ENCODE results near the gene KCNMA1. TPM values are rescaled to one million over a fixed set of nuclear protein-coding genes. Genes with fewer than 3 reads are reported as not detected.

KCNMA1 gene
- total RNA-seq, 1 experiment from 2014 or later = 31.3 TPM

- peaks cover 6% of the 10 kb centered on the region; the same call in 1 of the 2 replicates for H3K27me3 ChIP-seq (ENCODE audit: low read length)
- DNase-seq = no peak
- H3K4me3 ChIP-seq (ENCODE audit: low read length) = no peak overlapping the region
- H3K79me2 ChIP-seq (ENCODE audit: low read length) = no peaks in the 10 kb centered on the region
- H3K4me2 ChIP-seq (ENCODE audit: low read depth, low read length, poor library complexity, severe bottlenecking) = no peak overlapping the region
- peaks cover 21% of the 10 kb centered on the region for H4K20me1 ChIP-seq (ENCODE audit: insufficient read depth, low read depth, low read length)
- H3K4me1 ChIP-seq (ENCODE audit: low read length) = peaks cover 21% of the 10 kb centered on the region
- H3K36me3 ChIP-seq (ENCODE audit: insufficient read depth, low read length) = no peaks in the 10 kb centered on the region
- no peaks in the 10 kb centered on the region for H3K9me3 ChIP-seq (ENCODE audit: low read length)
- H3K9ac ChIP-seq (ENCODE audit: low read length) = no peak overlapping the region
- H2AFZ ChIP-seq (ENCODE audit: low read length) = no peak overlapping the region
- H3K9me2 ChIP-seq (replicated peaks; ENCODE audit: insufficient read depth, low read length) = no peaks in the 10 kb centered on the region
- H3K27ac ChIP-seq (ENCODE audit: low read length) = no peak overlapping the region
Observed at GRCh38 chr10:77634939-77635338, 2.7 kb downstream of the KCNMA1 start.

DNA sequence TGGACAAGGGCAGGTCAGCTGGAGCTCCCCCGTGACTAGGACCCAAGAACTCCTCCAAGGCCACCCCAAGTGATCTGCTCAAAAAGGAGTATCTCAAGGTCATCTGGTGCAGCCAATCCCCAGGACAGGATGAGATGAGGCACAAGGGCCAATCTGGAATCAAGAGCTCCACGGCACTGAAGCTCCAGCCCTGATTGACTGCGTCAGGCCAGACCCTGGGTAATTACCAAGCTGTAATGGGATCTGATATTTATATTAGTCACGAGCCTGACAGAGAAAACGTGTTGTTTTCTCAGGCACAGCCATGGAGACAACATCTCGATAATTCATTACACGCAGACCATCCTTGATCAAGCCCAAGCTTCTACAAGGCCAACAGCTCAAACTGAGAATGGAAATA lies 4.2 kb downstream of the KCNMA1 start:
- Histone ChIP-seq H3K9ac (ENCODE audit: low read length) (no peak overlapping the region), H3K9me3 (ENCODE audit: low read length) (no peaks in the 10 kb centered on the region), H3K4me2 (ENCODE audit: low read depth, low read length, poor library complexity, severe bottlenecking) (no peak overlapping the region), H3K36me3 (ENCODE audit: insufficient read depth, low read length) (no peaks in the 10 kb centered on the region), H4K20me1 (ENCODE audit: insufficient read depth, low read depth, low read length) (peaks cover 23% of the 10 kb centered on the region), H3K4me1 (ENCODE audit: low read length) (peaks cover 12% of the 10 kb centered on the region), H3K9me2 (replicated peaks; ENCODE audit: insufficient read depth, low read length) (no peaks in the 10 kb centered on the region), H2AFZ (ENCODE audit: low read length) (no peak overlapping the region), H3K27ac (ENCODE audit: low read length) (no peak overlapping the region), H3K27me3 (ENCODE audit: low read length) (peaks cover 6% of the 10 kb centered on the region; the same call in 1 of the 2 replicates), H3K79me2 (ENCODE audit: low read length) (no peaks in the 10 kb centered on the region), H3K4me3 (ENCODE audit: low read length) (no peak overlapping the region)
- DNase-seq = no peak

DNA sequence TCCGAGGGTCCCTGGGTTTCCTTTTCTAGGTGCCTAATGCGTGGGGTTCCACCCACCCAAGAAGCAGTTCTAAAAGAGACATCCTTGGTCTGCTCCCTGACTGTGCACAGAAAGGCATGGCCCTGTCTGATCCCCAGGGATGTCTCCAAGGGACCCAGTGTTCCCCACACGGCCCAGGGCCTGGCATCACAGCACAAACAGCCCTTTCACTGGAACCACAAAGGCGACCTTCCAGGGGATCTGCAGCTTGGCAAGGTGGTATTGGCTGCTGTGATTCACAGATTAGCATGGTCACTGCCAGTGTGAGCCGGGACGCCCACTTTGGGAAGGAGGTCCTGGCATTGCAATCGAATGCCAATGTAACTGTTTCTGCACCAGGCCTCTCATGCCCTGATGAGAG lies 6.4 kb downstream of the KCNMA1 start:
- Histone ChIP-seq H3K36me3 (ENCODE audit: insufficient read depth, low read length) (no peaks in the 10 kb centered on the region), H3K9ac (ENCODE audit: low read length) (no peak overlapping the region), H4K20me1 (ENCODE audit: insufficient read depth, low read depth, low read length) (peaks cover 22% of the 10 kb centered on the region), H2AFZ (ENCODE audit: low read length) (no peak overlapping the region), H3K27me3 (ENCODE audit: low read length) (no peaks in the 10 kb centered on the region), H3K27ac (ENCODE audit: low read length) (no peak overlapping the region), H3K4me1 (ENCODE audit: low read length) (peaks cover 8% of the 10 kb centered on the region), H3K4me2 (ENCODE audit: low read depth, low read length, poor library complexity, severe bottlenecking) (no peak overlapping the region), H3K9me3 (ENCODE audit: low read length) (no peaks in the 10 kb centered on the region), H3K79me2 (ENCODE audit: low read length) (no peaks in the 10 kb centered on the region), H3K9me2 (replicated peaks; ENCODE audit: insufficient read depth, low read length) (no peaks in the 10 kb centered on the region), H3K4me3 (ENCODE audit: low read length) (no peak overlapping the region)
- DNase-seq = no peak

DNA sequence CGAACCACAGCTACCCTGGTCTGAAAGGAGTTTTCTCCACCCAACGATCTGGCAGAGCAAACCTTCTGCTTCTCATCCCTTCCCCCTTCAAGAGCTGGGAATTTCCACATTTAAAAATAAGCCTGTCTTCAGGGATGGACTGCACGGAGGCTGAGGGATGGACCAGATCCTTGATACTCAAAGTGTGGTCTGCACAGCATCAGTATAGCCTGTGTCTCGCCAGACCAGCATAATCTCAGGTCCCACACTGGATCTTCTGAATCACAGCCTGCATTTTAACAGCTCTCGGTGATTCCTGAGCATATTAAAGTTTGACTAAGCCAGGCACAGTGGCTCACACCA lies 7.1 kb downstream of the KCNMA1 start:
- no peaks in the 10 kb centered on the region for H3K79me2 ChIP-seq (ENCODE audit: low read length)
- H4K20me1 ChIP-seq (ENCODE audit: insufficient read depth, low read depth, low read length) = peaks cover 22% of the 10 kb centered on the region
- H2AFZ ChIP-seq (ENCODE audit: low read length) = no peak overlapping the region
- H3K4me2 ChIP-seq (ENCODE audit: low read depth, low read length, poor library complexity, severe bottlenecking) = no peak overlapping the region
- no peaks in the 10 kb centered on the region for H3K36me3 ChIP-seq (ENCODE audit: insufficient read depth, low read length)
- no peak overlapping the region for H3K9ac ChIP-seq (ENCODE audit: low read length)
- H3K4me3 ChIP-seq (ENCODE audit: low read length) = no peak overlapping the region
- no peaks in the 10 kb centered on the region for H3K9me3 ChIP-seq (ENCODE audit: low read length)
- peaks cover 8% of the 10 kb centered on the region for H3K4me1 ChIP-seq (ENCODE audit: low read length)
- no peaks in the 10 kb centered on the region for H3K9me2 ChIP-seq (replicated peaks; ENCODE audit: insufficient read depth, low read length)
- H3K27ac ChIP-seq (ENCODE audit: low read length) = no peak overlapping the region
- no peak for DNase-seq
- no peaks in the 10 kb centered on the region for H3K27me3 ChIP-seq (ENCODE audit: low read length)

GRCh38 chr10:77629775-77630506 lies 7.7 kb downstream of the KCNMA1 start:
- H3K9me3 ChIP-seq (ENCODE audit: low read length) = no peaks in the 10 kb centered on the region
- no peak overlapping the region for H2AFZ ChIP-seq (ENCODE audit: low read length)
- H3K4me3 ChIP-seq (ENCODE audit: low read length) = no peak overlapping the region
- peaks cover 20% of the 10 kb centered on the region for H4K20me1 ChIP-seq (ENCODE audit: insufficient read depth, low read depth, low read length)
- H3K36me3 ChIP-seq (ENCODE audit: insufficient read depth, low read length) = no peaks in the 10 kb centered on the region
- H3K4me2 ChIP-seq (ENCODE audit: low read depth, low read length, poor library complexity, severe bottlenecking) = no peak overlapping the region
- peaks cover 12% of the 10 kb centered on the region for H3K4me1 ChIP-seq (ENCODE audit: low read length)
- H3K27ac ChIP-seq (ENCODE audit: low read length) = no peak overlapping the region
- H3K9ac ChIP-seq (ENCODE audit: low read length) = no peak overlapping the region
- no peaks in the 10 kb centered on the region for H3K79me2 ChIP-seq (ENCODE audit: low read length)
- no peak for DNase-seq
- H3K27me3 ChIP-seq (ENCODE audit: low read length) = no peaks in the 10 kb centered on the region
- H3K9me2 ChIP-seq (replicated peaks; ENCODE audit: insufficient read depth, low read length) = no peaks in the 10 kb centered on the region

DNA sequence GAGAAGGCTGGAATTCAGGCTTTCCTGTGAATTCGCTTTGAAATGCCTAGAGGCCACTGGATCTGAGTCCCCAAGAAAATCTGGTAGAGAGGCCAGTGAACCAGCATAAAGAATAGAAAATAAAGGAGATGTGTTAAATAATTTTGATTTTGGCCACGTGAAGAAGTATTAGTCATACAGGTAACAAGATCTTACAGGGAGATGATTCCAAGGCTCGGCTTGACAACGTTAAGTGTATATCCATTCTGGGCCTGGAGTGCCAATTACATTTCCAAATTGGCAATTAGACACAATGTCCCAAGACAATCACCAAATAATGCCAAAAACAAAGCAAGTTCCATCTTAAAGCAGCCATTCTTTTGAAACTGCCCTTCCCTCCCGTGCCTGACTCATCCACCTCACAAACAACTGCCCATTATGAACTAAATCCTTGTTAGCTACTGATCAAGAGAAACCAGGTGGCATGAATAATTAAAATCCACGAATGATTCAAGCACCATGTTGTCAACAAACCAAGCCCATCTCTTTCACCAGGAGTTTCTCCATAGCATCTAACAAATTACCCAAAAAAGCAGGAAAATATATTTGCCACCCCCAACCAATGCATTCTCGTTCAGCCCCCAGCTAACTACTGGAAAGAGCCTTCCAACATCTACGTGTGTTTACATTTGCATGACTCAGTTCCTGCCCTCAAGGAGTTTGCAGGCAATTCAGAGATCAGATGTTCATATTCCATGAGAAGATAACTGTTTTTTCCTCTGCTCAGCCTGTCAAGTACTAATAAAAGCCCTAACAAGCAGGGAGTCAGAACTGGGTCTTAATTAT lies 8.5 kb downstream of the KCNMA1 start:
- no peak overlapping the region for H3K4me2 ChIP-seq (ENCODE audit: low read depth, low read length, poor library complexity, severe bottlenecking)
- H3K4me3 ChIP-seq (ENCODE audit: low read length) = no peak overlapping the region

GRCh38 chr10:77626266-77626935 lies 11.2 kb downstream of the KCNMA1 start:
- H4K20me1 ChIP-seq (ENCODE audit: insufficient read depth, low read depth, low read length) = peaks cover 13% of the 10 kb centered on the region
- no peaks in the 10 kb centered on the region for H3K79me2 ChIP-seq (ENCODE audit: low read length)
- DNase-seq = no peak
- no peak overlapping the region for H3K9ac ChIP-seq (ENCODE audit: low read length)
- H3K27me3 ChIP-seq (ENCODE audit: low read length) = no peaks in the 10 kb centered on the region
- H3K4me3 ChIP-seq (ENCODE audit: low read length) = no peak overlapping the region
- no peaks in the 10 kb centered on the region for H3K9me3 ChIP-seq (ENCODE audit: low read length)
- no peak overlapping the region for H3K4me2 ChIP-seq (ENCODE audit: low read depth, low read length, poor library complexity, severe bottlenecking)
- H3K4me1 ChIP-seq (ENCODE audit: low read length) = peaks cover 44% of the 10 kb centered on the region
- H3K27ac ChIP-seq (ENCODE audit: low read length) = no peak overlapping the region
- no peak overlapping the region for H2AFZ ChIP-seq (ENCODE audit: low read length)
- H3K36me3 ChIP-seq (ENCODE audit: insufficient read depth, low read length) = no peaks in the 10 kb centered on the region
- H3K9me2 ChIP-seq (replicated peaks; ENCODE audit: insufficient read depth, low read length) = no peaks in the 10 kb centered on the region

More for the DNA sequence above, 8.5 kb downstream of the KCNMA1 start:
- H4K20me1 ChIP-seq (ENCODE audit: insufficient read depth, low read depth, low read length) = peaks cover 19% of the 10 kb centered on the region
- peaks cover 20% of the 10 kb centered on the region for H3K4me1 ChIP-seq (ENCODE audit: low read length)
- no peak for DNase-seq
- H3K36me3 ChIP-seq (ENCODE audit: insufficient read depth, low read length) = no peaks in the 10 kb centered on the region
- H3K9me3 ChIP-seq (ENCODE audit: low read length) = no peaks in the 10 kb centered on the region
- H3K79me2 ChIP-seq (ENCODE audit: low read length) = no peaks in the 10 kb centered on the region
- H3K9ac ChIP-seq (ENCODE audit: low read length) = no peak overlapping the region
- H3K9me2 ChIP-seq (replicated peaks; ENCODE audit: insufficient read depth, low read length) = no peaks in the 10 kb centered on the region
- no peak overlapping the region for H3K27ac ChIP-seq (ENCODE audit: low read length)
- H3K27me3 ChIP-seq (ENCODE audit: low read length) = no peaks in the 10 kb centered on the region
- H2AFZ ChIP-seq (ENCODE audit: low read length) = no peak overlapping the region

- Histone ChIP-seq H3K36me3 (ENCODE audit: insufficient read depth, low read length) (no peaks in the 10 kb centered on the region), H3K27me3 (ENCODE audit: low read length) (no peaks in the 10 kb centered on the region), H4K20me1 (ENCODE audit: insufficient read depth, low read depth, low read length) (peaks cover 10% of the 10 kb centered on the region), H2AFZ (ENCODE audit: low read length) (no peak overlapping the region), H3K4me1 (ENCODE audit: low read length) (peaks cover 44% of the 10 kb centered on the region), H3K27ac (ENCODE audit: low read length) (no peak overlapping the region), H3K9ac (ENCODE audit: low read length) (no peak overlapping the region), H3K79me2 (ENCODE audit: low read length) (no peaks in the 10 kb centered on the region), H3K4me2 (ENCODE audit: low read depth, low read length, poor library complexity, severe bottlenecking) (no peak overlapping the region), H3K9me2 (replicated peaks; ENCODE audit: insufficient read depth, low read length) (no peaks in the 10 kb centered on the region), H3K4me3 (ENCODE audit: low read length) (no peak overlapping the region), H3K9me3 (ENCODE audit: low read length) (no peaks in the 10 kb centered on the region)
- DNase-seq = no peak
Observed at GRCh38 chr10:77625379-77625778, 12.2 kb downstream of the KCNMA1 start.
